Activated CD8-positive, alpha-beta memory T cell treated with anti-CD3 and anti-CD28 coated beads, Interleukin-2, amount 10 ng/mL, durations not matched to agents 7 days and 5 days (primary cell): ENCODE data around the gene AAR2. TPM values are rescaled to one million over a fixed set of nuclear protein-coding genes. Genes with fewer than 3 reads are reported as not detected.

ENCODE experiments used
- ATAC-seq: fragments of 150-1000 bp; cut with Tn5 transposase; one replicate; pipeline ENCODE4 v1.10.0; 2021; ENCODE audit warnings: moderate library complexity
- CTCF ChIA-PET: fragments of 350-600 bp; sonication (Branson Sonifier 250); formaldehyde crosslinking; loops from one replicate; lab custom pipeline; 2021; ENCODE audit warnings: antibody characterized with exemption; lab: Charles Lee
- DNase-seq: peaks from one replicate; pipeline ENCODE4 v3.0.0-alpha.2; 2020
- H3K27ac Mint-ChIP-seq: one replicate; pipeline ENCODE4 v1.8.0; 2021; ENCODE audit warnings: mild to moderate bottlenecking, mixed read lengths
- H3K27me3 Mint-ChIP-seq: one replicate; pipeline ENCODE4 v1.8.0; 2021; ENCODE audit warnings: mixed read lengths
- H3K36me3 Mint-ChIP-seq: one replicate; pipeline ENCODE4 v1.8.0; 2021; ENCODE audit warnings: mild to moderate bottlenecking, mixed read lengths
- H3K4me1 Mint-ChIP-seq: one replicate; pipeline ENCODE4 v1.8.0; 2021; ENCODE audit warnings: mixed read lengths
- H3K4me3 Mint-ChIP-seq: one replicate; pipeline ENCODE4 v1.8.0; 2021; ENCODE audit warnings: mild to moderate bottlenecking, moderate library complexity, mixed read lengths
- H3K9me3 Mint-ChIP-seq: one replicate; pipeline ENCODE4 v1.8.0; 2022; ENCODE audit warnings: low read depth, mixed read lengths
- total RNA-seq, 2 experiments: library from RNA; stranded (reverse); gene quantifications; one replicate each; pipeline ENCODE4 v1.2.3, GENCODE V29; 2021

Gene AAR2
- total RNA-seq, 2 experiments from 2014 or later, result 18.9 to 23.9 TPM

DNA sequence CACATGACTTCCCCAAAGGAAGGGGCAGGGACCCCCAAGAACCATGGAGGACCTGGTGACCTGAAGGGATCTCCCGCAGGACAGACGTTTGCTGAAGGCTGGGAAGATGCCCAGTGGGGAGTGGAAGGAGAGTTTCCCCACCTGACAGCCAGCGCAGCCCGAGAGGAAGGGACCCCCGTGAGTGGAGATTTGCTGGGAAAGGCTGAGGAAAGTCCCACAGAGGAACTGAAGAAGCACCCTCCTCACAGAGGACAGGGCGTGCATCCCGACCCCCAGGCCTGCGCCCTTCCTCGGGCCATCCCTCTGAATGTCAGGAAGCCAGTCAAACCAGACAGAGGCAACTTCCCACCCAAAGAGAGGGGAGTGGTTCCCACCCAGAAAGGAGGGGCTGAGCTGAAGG is 29.6 kb upstream of the AAR2 start:
- no peak overlapping the region for H3K27ac Mint-ChIP-seq
- no peaks in the 10 kb centered on the region for H3K36me3 Mint-ChIP-seq
- no peaks in the 10 kb centered on the region for H3K9me3 Mint-ChIP-seq
- no peak for ATAC-seq
- H3K4me3 Mint-ChIP-seq, result no peak overlapping the region
- DNase-seq, result no peak
- peaks cover 14% of the 10 kb centered on the region for H3K27me3 Mint-ChIP-seq
- CTCF ChIA-PET, result interaction anchor here (1.2 kb wide), 2 partner anchors 16 to 232 kb away, joined by 3 read pairs; no protein-coding TSS in a partner anchor
- H3K4me1 Mint-ChIP-seq, result peaks cover 4% of the 10 kb centered on the region

DNA sequence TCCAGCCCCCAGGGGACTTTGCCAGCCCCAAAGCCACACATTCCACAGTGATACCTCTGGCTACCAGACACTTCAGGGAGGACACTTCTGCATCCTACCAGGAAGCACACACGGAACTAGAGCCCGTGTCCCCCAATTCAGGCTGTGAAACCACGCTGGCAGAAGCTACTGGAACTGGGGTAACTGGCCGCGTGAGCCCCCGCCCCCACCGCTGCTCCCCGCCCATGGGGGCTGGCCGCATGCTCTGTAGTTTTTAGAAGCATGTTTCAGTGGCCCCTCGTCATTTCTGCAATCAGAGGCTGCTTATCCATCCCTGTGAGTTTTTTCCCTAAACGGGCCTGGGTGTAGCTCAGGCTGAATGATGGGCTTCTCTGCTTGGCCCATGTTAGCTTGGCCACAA is 28.7 kb upstream of the AAR2 start:
- ATAC-seq (no peak), DNase-seq (no peak)
- no peaks in the 10 kb centered on the region for H3K36me3 Mint-ChIP-seq
- H3K4me1 Mint-ChIP-seq, result peaks cover 4% of the 10 kb centered on the region
- H3K9me3 Mint-ChIP-seq, result no peaks in the 10 kb centered on the region
- no peak overlapping the region for H3K4me3 Mint-ChIP-seq
- CTCF ChIA-PET, result no interaction called here
- H3K27me3 Mint-ChIP-seq, result peaks cover 14% of the 10 kb centered on the region
- no peak overlapping the region for H3K27ac Mint-ChIP-seq

DNA sequence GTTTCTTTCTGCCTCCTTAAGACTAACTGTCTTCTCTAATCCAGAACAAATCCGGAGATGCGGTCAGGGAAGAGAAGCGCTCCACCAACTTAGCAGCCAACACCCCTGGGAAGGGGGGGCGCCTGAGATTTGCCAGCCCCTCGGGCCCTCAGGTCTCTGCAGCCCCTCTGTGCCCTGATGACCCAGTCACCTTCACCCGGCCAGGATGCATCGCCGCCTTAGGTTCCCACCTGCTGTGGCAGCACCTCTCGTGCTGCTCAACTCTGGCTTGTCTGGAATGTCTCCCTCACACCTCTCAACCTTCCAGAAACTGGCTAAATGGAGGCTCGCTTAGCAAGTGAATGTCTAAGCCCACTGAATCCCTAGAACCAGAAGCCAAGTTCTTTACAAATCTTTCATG is 28.0 kb upstream of the AAR2 start:
- DNase-seq (no peak), ATAC-seq (no peak)
- Mint-ChIP-seq H3K27ac (no peak overlapping the region), H3K4me3 (no peak overlapping the region), H3K27me3 (peaks cover 9% of the 10 kb centered on the region), H3K36me3 (no peaks in the 10 kb centered on the region), H3K4me1 (no peaks in the 10 kb centered on the region), H3K9me3 (no peaks in the 10 kb centered on the region)
- CTCF ChIA-PET, result no interaction called here

DNA sequence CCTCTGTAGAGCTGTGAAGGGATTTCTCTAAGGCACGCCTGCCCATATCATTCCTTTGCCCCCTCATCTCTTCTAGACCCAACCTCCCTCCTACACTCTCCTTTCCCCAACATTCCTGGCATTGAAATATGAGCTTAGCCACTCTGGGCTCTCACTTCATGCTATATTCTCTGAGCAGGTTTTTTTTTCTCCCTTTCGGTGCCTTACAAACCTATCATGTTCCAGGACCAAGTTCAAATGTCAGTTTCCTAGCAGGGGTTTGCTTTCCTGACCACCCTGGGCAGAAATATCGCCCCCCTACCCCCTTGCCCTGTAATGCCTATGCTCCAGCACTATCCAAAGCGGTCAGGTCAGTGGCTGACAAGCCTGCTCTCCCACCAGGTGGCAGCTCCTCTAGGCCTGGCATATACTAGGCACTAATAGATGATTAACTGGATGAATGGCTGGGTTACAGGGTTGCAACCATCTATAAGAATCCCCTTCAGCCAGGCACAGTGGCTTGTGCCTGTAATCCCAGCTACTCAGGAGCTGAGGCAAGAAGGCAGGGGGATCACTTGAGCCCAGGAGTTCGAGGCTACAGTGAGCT is 25.7 kb upstream of the AAR2 start:
- H3K36me3 Mint-ChIP-seq, result no peaks in the 10 kb centered on the region
- no peaks in the 10 kb centered on the region for H3K9me3 Mint-ChIP-seq
- DNase-seq (no peak), ATAC-seq (no peak)
- H3K27ac Mint-ChIP-seq, result no peak overlapping the region
- CTCF ChIA-PET, result interaction anchor here (3.1 to 4.1 kb wide), 3 partner anchors 8 to 229 kb away, joined by 14 to 24 read pairs (median 15); no protein-coding TSS in a partner anchor
- no peak overlapping the region for H3K4me3 Mint-ChIP-seq
- H3K27me3 Mint-ChIP-seq, result peaks cover 2% of the 10 kb centered on the region
- no peaks in the 10 kb centered on the region for H3K4me1 Mint-ChIP-seq

DNA sequence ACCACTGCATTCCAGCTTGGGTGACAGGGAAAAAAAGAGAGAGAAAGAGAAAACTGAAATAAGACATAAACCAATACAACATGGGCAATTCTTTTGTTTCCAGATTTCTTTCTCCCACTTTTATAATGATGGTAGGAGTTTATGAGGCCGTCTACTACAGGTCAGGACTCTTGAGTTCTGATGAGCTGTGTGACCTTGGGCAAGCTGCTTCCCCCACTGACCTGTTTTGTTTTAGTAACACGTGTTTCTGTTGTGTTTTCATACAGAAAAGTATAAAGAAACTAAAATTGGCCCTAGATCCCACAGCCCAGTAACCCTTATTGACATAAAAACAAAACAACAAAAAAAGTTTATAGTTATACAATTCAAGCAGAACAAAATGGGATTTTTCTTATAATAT is 22.9 kb upstream of the AAR2 start:
- H3K4me3 Mint-ChIP-seq, result no peak overlapping the region
- ATAC-seq (no peak), DNase-seq (no peak)
- no peaks in the 10 kb centered on the region for H3K36me3 Mint-ChIP-seq
- peaks cover 6% of the 10 kb centered on the region for H3K27me3 Mint-ChIP-seq
- CTCF ChIA-PET, result interaction anchor here (1.0 to 4.1 kb wide), 5 partner anchors 11 to 226 kb away, joined by 3 to 24 read pairs (median 10); no protein-coding TSS in a partner anchor
- no peak overlapping the region for H3K27ac Mint-ChIP-seq
- no peaks in the 10 kb centered on the region for H3K9me3 Mint-ChIP-seq
- no peaks in the 10 kb centered on the region for H3K4me1 Mint-ChIP-seq

DNA sequence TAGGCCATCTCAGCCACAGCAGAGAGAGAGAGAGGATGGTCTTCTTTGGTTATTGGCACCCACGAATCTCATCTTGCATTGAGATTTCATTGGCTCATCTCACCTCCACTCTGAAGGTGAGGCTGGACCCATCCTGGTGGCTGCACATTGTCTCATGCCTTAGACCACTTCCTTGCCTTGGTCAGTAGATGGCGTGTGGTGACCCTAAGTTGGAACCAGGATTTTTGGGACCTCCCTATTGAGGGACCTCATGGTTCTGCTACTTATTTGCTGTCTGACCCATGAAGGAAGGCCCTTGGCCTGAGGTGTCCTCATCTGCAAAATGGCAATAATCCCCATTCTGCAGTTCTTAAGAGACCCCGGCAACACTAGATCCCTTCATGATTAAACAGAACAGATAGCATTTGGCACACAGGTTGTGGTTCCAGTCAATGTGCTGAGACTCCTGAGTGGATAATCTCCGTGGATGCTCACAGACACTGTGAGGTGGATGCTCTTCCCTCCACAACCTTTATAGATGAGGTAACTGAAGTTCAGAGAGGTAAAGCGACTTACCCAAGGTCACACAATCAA is 21.5 kb upstream of the AAR2 start:
- Mint-ChIP-seq H3K27ac (no peak overlapping the region), H3K9me3 (no peaks in the 10 kb centered on the region), H3K4me3 (no peak overlapping the region), H3K4me1 (no peaks in the 10 kb centered on the region), H3K36me3 (no peaks in the 10 kb centered on the region), H3K27me3 (peaks cover 6% of the 10 kb centered on the region)
- CTCF ChIA-PET, result interaction anchor here (0.6 to 4.1 kb wide), 3 partner anchors 13 to 631 kb away, joined by 3 to 15 read pairs (median 10); no protein-coding TSS in a partner anchor
- DNase-seq, result no peak
- ATAC-seq, result peak; percentile 36

DNA sequence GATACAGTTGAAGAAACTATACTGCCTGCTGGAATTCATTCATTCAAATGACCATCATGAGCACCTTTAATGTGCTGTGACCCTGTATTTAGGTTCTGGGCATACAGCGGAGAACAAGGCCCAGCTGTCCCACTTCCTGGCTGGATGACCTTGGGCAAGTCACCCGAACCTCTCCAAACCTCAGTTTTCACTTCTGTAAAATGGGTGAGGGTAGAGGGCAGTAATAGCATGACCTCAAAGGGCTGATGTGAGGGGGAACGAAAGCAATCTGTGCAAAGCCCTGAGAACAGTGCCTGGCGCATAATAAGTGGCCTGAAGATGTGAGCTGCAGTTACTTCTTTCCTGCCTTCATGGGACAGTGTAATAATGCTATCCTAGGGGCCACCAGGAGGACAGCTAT is 20.5 kb upstream of the AAR2 start:
- Mint-ChIP-seq H3K4me1 (no peaks in the 10 kb centered on the region), H3K27me3 (peaks cover 6% of the 10 kb centered on the region), H3K36me3 (no peaks in the 10 kb centered on the region), H3K9me3 (no peaks in the 10 kb centered on the region), H3K27ac (no peak overlapping the region), H3K4me3 (no peak overlapping the region)
- CTCF ChIA-PET, result interaction anchor here (0.8 to 1.5 kb wide), 2 partner anchors 13 to 224 kb away, joined by 5 read pairs; no protein-coding TSS in a partner anchor
- no peak for DNase-seq
- ATAC-seq, result no peak

DNA sequence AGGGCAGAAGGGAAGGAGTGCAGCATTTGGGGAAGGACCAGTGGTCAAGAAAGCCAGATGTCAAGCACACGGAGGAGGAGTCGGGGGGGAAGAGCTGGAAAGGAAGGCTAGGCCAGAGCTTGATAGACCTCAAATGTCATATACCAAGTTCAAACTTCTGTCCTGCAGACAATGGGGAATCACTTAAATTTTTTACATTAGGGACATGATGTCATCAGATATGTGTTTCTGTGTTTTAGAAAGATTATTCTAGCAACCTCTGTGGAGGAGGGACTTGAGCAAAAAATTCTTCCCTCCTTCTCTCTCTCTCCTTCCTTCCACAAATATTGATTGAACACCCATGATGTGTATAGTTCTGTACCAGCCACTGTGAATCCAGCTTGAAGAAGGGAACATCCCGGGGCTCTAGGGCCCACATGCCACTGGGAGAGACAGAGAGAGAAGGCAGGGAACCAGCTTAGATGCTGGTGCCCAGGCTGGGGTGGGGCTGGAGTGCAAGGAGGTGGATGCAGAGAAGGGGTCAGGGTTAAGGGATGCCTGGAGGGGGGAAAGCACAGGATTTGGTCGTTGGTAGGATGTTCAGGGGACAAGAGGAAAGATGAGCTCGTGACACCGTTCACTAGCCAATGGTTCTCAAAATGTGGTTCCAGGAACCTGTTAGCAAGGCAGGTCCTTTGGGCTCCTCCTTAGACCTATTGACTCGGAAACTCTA is 19.8 kb upstream of the AAR2 start:
- H3K27me3 Mint-ChIP-seq, result peaks cover 6% of the 10 kb centered on the region
- H3K27ac Mint-ChIP-seq, result no peak overlapping the region
- no peak for ATAC-seq
- CTCF ChIA-PET, result interaction anchor here (0.6 to 1.5 kb wide), 4 partner anchors 14 to 224 kb away, joined by 3 to 5 read pairs (median 4); no protein-coding TSS in a partner anchor
- DNase-seq, result no peak
- no peaks in the 10 kb centered on the region for H3K4me1 Mint-ChIP-seq
- H3K9me3 Mint-ChIP-seq, result no peaks in the 10 kb centered on the region
- no peaks in the 10 kb centered on the region for H3K36me3 Mint-ChIP-seq
- H3K4me3 Mint-ChIP-seq, result no peak overlapping the region

DNA sequence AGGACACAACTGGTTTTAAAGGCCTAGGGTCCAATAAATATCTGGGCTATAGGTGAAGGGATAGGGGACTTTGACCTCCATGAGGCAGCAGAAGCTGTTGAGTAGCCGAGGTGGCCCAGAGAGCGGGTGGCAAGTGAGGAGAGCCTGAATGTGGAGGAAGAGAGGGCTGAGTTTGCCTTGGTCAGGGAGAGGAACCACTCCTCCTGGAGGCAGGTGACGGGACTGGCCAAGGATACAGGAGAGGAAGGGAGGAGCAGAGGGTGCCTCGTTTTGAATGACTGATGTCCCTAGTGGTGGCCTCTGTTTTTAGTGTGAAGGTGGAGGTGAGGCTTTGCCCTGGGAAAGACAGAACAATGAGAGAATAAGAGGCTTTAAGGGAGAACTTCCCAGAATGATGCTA is 19.1 kb upstream of the AAR2 start:
- Mint-ChIP-seq H3K36me3 (no peaks in the 10 kb centered on the region), H3K9me3 (no peaks in the 10 kb centered on the region), H3K27me3 (peaks cover 6% of the 10 kb centered on the region), H3K4me1 (no peaks in the 10 kb centered on the region), H3K27ac (no peak overlapping the region), H3K4me3 (no peak overlapping the region)
- ATAC-seq, result no peak
- no peak for DNase-seq
- CTCF ChIA-PET, result interaction anchor here (0.6 to 1.5 kb wide), 4 partner anchors 15 to 224 kb away, joined by 3 to 5 read pairs (median 3); no protein-coding TSS in a partner anchor

DNA sequence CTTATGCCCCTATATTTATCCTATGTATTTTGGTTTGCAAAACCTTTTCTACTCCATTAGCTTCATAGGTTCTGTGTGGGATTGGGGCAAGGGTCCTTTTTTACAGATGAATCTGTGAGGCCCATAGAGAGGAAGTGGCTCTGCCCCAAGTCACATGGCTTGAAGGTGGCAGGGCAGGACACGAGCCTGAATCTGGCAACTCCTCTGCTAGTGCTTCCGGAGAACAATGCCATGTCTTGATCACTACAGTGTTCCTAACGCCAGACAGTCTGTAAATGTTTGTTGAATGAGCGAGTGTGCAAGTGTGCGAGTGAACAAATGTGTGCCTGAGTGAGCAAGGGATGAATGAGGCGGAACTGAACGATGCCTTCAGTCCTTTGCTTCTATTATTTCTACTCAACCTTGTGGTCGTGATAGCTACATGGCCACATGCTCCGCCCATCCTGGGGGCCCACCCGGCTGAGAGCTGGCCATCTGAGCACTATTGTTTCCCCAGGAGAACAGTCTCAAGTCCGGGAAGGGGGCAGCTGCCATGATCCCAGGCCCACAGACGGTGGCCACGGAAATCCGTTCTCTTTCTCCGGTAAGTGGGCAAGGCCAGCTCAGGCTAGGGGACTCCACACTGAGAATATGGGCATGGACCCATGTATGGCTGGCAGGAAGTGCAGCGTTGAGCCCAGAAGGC is 17.8 kb upstream of the AAR2 start:
- ATAC-seq (no peak), DNase-seq (no peak)
- Mint-ChIP-seq H3K4me1 (no peaks in the 10 kb centered on the region), H3K4me3 (no peak overlapping the region), H3K27ac (no peak overlapping the region), H3K9me3 (no peaks in the 10 kb centered on the region), H3K36me3 (no peaks in the 10 kb centered on the region), H3K27me3 (peaks cover 6% of the 10 kb centered on the region)
- CTCF ChIA-PET, result interaction anchor here (1.3 to 1.4 kb wide), 2 partner anchors 16 to 220 kb away, joined by 3 to 5 read pairs; no protein-coding TSS in a partner anchor

DNA sequence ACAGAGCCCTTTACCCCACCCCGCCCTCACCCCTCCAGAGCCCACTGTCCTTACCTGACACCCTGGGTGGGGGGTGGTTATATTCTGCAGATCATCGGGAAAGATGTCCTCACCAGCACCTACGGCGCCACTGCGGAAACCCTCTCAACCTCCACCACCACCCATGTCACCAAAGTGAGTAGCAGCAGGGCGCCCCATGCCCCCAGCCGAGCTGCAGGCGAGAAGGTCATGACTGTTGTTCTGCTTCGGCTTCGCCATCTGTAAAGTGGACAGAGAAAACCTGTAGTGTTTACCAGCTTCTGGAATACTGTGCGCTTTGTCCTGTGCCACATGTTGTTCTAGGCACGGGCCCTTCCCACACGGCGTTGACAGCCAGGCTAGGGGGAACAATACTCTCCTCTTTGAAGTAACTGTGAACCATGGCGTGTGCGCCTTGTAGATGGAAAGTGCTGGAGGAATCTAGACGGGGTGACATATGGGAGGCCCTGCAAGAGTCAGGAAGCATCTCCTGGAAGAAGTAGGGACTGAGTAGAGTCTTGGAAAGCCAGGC is 16.5 kb upstream of the AAR2 start:
- Mint-ChIP-seq H3K27me3 (peaks cover 6% of the 10 kb centered on the region), H3K36me3 (no peaks in the 10 kb centered on the region), H3K4me3 (no peak overlapping the region), H3K4me1 (no peaks in the 10 kb centered on the region), H3K27ac (no peak overlapping the region), H3K9me3 (no peaks in the 10 kb centered on the region)
- CTCF ChIA-PET, result no interaction called here
- no peak for ATAC-seq
- DNase-seq, result no peak

DNA sequence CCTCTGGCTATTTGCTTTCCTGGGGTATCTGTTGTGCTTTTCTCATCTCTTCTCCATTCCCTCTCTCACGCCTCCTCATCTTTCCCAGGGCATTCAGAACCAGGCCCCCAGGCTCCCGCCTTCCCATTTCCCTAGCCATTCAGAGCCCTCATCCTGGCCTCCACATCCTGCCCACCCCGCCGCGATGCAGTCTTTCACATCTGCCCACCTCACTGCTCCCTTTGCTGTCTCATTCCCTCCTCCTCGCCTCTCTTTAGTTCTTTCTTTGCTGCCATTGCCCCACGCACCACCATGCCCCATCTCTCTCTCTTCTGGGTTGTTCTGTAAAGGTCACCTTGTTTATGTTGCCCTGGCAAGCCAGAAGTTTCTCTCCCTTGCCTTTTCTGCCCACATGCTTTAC is 10.6 kb upstream of the AAR2 start:
- ATAC-seq (no peak), DNase-seq (no peak)
- H3K27ac Mint-ChIP-seq, result no peak overlapping the region
- CTCF ChIA-PET, result interaction anchor here (1.0 kb wide), 1 partner anchor 23 kb away, joined by 4 read pairs; no protein-coding TSS in a partner anchor
- H3K9me3 Mint-ChIP-seq, result no peaks in the 10 kb centered on the region
- H3K27me3 Mint-ChIP-seq, result peaks cover 11% of the 10 kb centered on the region
- peaks cover 7% of the 10 kb centered on the region for H3K4me1 Mint-ChIP-seq
- no peaks in the 10 kb centered on the region for H3K36me3 Mint-ChIP-seq
- H3K4me3 Mint-ChIP-seq, result no peak overlapping the region

DNA sequence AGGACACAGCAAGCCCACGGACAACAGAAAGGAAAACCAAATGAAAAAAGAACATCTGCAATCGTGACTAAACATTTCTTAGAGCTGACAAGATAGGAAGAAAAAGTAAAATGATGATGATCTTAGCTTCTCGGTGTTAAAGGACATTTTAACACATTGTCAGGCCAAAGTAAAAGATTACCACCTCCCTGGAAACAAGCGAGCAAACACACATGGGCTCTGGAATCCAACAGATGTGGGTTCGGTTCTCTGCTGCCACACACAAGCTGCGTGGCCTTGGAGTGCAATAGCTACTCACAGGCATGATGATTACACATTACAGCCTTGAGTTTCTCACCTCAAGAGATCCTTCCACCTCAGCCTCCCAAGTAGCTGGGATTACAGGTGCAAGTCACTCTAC is 7.5 kb upstream of the AAR2 start:
- ATAC-seq (no peak), DNase-seq (no peak)
- Mint-ChIP-seq H3K27me3 (peaks cover 11% of the 10 kb centered on the region), H3K9me3 (no peaks in the 10 kb centered on the region), H3K4me1 (peaks cover 9% of the 10 kb centered on the region), H3K4me3 (no peak overlapping the region), H3K27ac (no peak overlapping the region), H3K36me3 (no peaks in the 10 kb centered on the region)
- CTCF ChIA-PET, result interaction anchor here (1.0 to 1.8 kb wide), 4 partner anchors 8 to 211 kb away, joined by 3 to 5 read pairs (median 4); no protein-coding TSS in a partner anchor
